MM.1S (cell line): ENCODE data around the gene MLC1.

ENCODE experiments used
- DNase-seq: peaks from one replicate; pipeline ENCODE4 v3.0.0-alpha.2; 2015
- H2AFZ ChIP-seq: fragments of 300-600 bp; sonication (generic); 2 replicates; pipeline ENCODE4 v1.6.0; 2016; ENCODE audit warnings: antibody characterized with exemption, low read length
- H3F3A ChIP-seq: fragments of 300-600 bp; sonication (generic); 2 replicates; pipeline ENCODE4 v1.6.1; 2016; ENCODE audit warnings: mild to moderate bottlenecking, antibody characterized with exemption, low read length, moderate library complexity, mixed read lengths; ENCODE audit not compliant: insufficient read depth
- H3K27ac ChIP-seq: fragments of 300-600 bp; sonication (generic); 2 replicates; pipeline ENCODE4 v1.5.1; 2016; ENCODE audit warnings: mild to moderate bottlenecking, low read length
- H3K27me3 ChIP-seq: fragments of 300-600 bp; sonication (generic); replicated peaks from 2 replicates; pipeline ENCODE4 v1.6.0; 2016; ENCODE audit warnings: low read length; ENCODE audit not compliant: insufficient read depth
- H3K36me3 ChIP-seq: fragments of 300-600 bp; sonication (generic); replicated peaks from 2 replicates; pipeline ENCODE4 v1.6.1; 2016; ENCODE audit warnings: mild to moderate bottlenecking, low read length, mixed read lengths; ENCODE audit not compliant: insufficient read depth
- H3K4me1 ChIP-seq: fragments of 300-600 bp; sonication (generic); 2 replicates; pipeline ENCODE4 v1.6.1; 2016; ENCODE audit warnings: low read length, mixed read lengths
- H3K4me2 ChIP-seq: fragments of 300-600 bp; sonication (generic); 2 replicates; pipeline ENCODE4 v1.6.0; 2016; ENCODE audit warnings: low read depth, low read length
- H3K4me3 ChIP-seq: fragments of 300-600 bp; sonication (generic); 2 replicates; pipeline ENCODE4 v1.5.1; 2016; ENCODE audit warnings: low read length, mixed read lengths
- H3K79me2 ChIP-seq: fragments of 300-600 bp; sonication (generic); 2 replicates; pipeline ENCODE4 v1.6.1; 2016; ENCODE audit warnings: mixed run types, low read length, mixed read lengths
- H3K9ac ChIP-seq: fragments of 300-600 bp; sonication (generic); 2 replicates; pipeline ENCODE4 v1.6.1; 2016; ENCODE audit warnings: low read length, mixed read lengths
- H3K9me2 ChIP-seq: fragments of 300-600 bp; sonication (generic); replicated peaks from 2 replicates; pipeline ENCODE4 v1.6.1; 2016; ENCODE audit warnings: mild to moderate bottlenecking, low read length, mixed read lengths; ENCODE audit not compliant: insufficient read depth
- H3K9me3 ChIP-seq: fragments of 300-600 bp; sonication (generic); replicated peaks from 2 replicates; pipeline ENCODE4 v1.6.1; 2016; ENCODE audit warnings: mild to moderate bottlenecking, low read length, mixed read lengths; ENCODE audit not compliant: insufficient read depth
- H4K20me1 ChIP-seq: fragments of 300-600 bp; sonication (generic); 2 replicates; pipeline ENCODE4 v1.6.1; 2016; ENCODE audit warnings: mild to moderate bottlenecking, low read length, moderate library complexity, mixed read lengths; ENCODE audit not compliant: insufficient read depth
- CTCF ChIP-seq: fragments of 300-600 bp; sonication (generic); IDR thresholded peaks from 2 replicates; pipeline ENCODE4 v1.5.1; 2016; ENCODE audit warnings: antibody characterized with exemption, low read length, mixed read lengths
- EZH2 ChIP-seq: fragments of 300-600 bp; sonication (generic); optimal IDR thresholded peaks from 2 replicates; pipeline ENCODE3; 2017; ENCODE audit warnings: low read depth, mild to moderate bottlenecking, antibody characterized with exemption, low read length, mixed read lengths
- EZH2phosphoT487 ChIP-seq: fragments of 300-600 bp; sonication (generic); IDR thresholded peaks from 2 replicates; pipeline ENCODE4 v1.6.1; 2018; ENCODE audit warnings: antibody characterized with exemption, low read length

Gene MLC1

GRCh38 chr22:50035131-50035881 lies 49.9 kb downstream of the MLC1 start:
- H3K4me3 ChIP-seq: no peak overlapping the region
- no peaks in the 10 kb centered on the region for H3K4me1 ChIP-seq
- no peaks in the 10 kb centered on the region for H3F3A ChIP-seq
- no peaks in the 10 kb centered on the region for H3K36me3 ChIP-seq
- TF ChIP-seq CTCF (no peak), EZH2phosphoT487 (no peak), EZH2 (no peak)
- no peak for DNase-seq
- H3K79me2 ChIP-seq: no peaks in the 10 kb centered on the region
- H3K27me3 ChIP-seq: peaks cover 95% of the 10 kb centered on the region
- H2AFZ ChIP-seq: no peak overlapping the region
- H3K27ac ChIP-seq: no peak overlapping the region
- H3K9me2 ChIP-seq: no peaks in the 10 kb centered on the region
- no peak overlapping the region for H3K4me2 ChIP-seq
- H3K9me3 ChIP-seq: no peaks in the 10 kb centered on the region
- no peak overlapping the region for H3K9ac ChIP-seq
- H4K20me1 ChIP-seq: no peaks in the 10 kb centered on the region

GRCh38 chr22:50034126-50035081 lies 50.8 kb downstream of the MLC1 start:
- H3K4me3 ChIP-seq: no peak overlapping the region
- DNase-seq: no peak
- H3F3A ChIP-seq: no peaks in the 10 kb centered on the region
- H3K9me3 ChIP-seq: no peaks in the 10 kb centered on the region
- H3K4me1 ChIP-seq: no peaks in the 10 kb centered on the region
- no peak for TF ChIP-seq EZH2
- TF ChIP-seq CTCF: no peak
- TF ChIP-seq EZH2phosphoT487: 0 out of 2 replicates have a peak, but pooled peaks have one; percentile 28
- H3K79me2 ChIP-seq: no peaks in the 10 kb centered on the region
- H3K36me3 ChIP-seq: no peaks in the 10 kb centered on the region
- no peak overlapping the region for H3K27ac ChIP-seq
- no peak overlapping the region for H3K4me2 ChIP-seq
- no peaks in the 10 kb centered on the region for H3K9me2 ChIP-seq
- H3K27me3 ChIP-seq: peaks cover 91% of the 10 kb centered on the region
- no peaks in the 10 kb centered on the region for H4K20me1 ChIP-seq
- H3K9ac ChIP-seq: no peak overlapping the region
- H2AFZ ChIP-seq: no peak overlapping the region

- Histone ChIP-seq H2AFZ (no peak overlapping the region), H3K4me1 (no peaks in the 10 kb centered on the region), H3K9me2 (no peaks in the 10 kb centered on the region), H3K9me3 (no peaks in the 10 kb centered on the region), H3K9ac (no peak overlapping the region), H3K4me3 (no peak overlapping the region), H3K36me3 (no peaks in the 10 kb centered on the region), H3K27ac (no peak overlapping the region), H3K79me2 (no peaks in the 10 kb centered on the region), H3F3A (no peaks in the 10 kb centered on the region), H3K27me3 (peaks cover 81% of the 10 kb centered on the region), H3K4me2 (no peak overlapping the region), H4K20me1 (no peaks in the 10 kb centered on the region)
- DNase-seq: no peak
- TF ChIP-seq EZH2phosphoT487 (no peak), CTCF (no peak), EZH2 (no peak)
Observed at GRCh38 chr22:50032941-50033601, 52.2 kb downstream of the MLC1 start.
